Endothelial cell of umbilical vein (primary cell): ENCODE results near the gene ASNSD1. TPM values are rescaled to one million over a fixed set of nuclear protein-coding genes. Genes with fewer than 3 reads are reported as not detected.

Source experiments
- BruUV-seq: library from RNA; stranded (reverse); fragments of 400-500 nt; replicated peaks from 2 replicates; lab custom pipeline; 2021; lab: Mats Ljungman, UMichigan
- CTCF ChIA-PET: fragments of 300-600, 350-600 bp; sonication (Branson Sonifier 250); formaldehyde crosslinking; loops from one replicate; lab custom pipeline; 2021; ENCODE audit warnings: antibody characterized with exemption, inconsistent platforms; lab: Charles Lee
- POLR2A ChIA-PET: fragments of 300-600, 350-600 bp; sonication (Branson Sonifier 250); formaldehyde crosslinking; loops from one replicate; lab custom pipeline; 2021; ENCODE audit warnings: antibody characterized with exemption, inconsistent platforms; lab: Charles Lee
- DNase-seq: peaks from one replicate; pipeline ENCODE4 v3.0.0-alpha.2; 2011; ENCODE audit warnings: low read depth, low spot score
- FAIRE-seq: peaks from 2 replicates; lab custom pipeline; 2011; peaks lifted over from hg19 to GRCh38; lab: Jason Lieb, UNC
- H2AFZ ChIP-seq: 2 replicates; pipeline ENCODE4 v1.6.0; 2012; ENCODE audit warnings: low read depth, low read length, control low read depth, inconsistent platforms
- H3K27ac ChIP-seq: 2 replicates; pipeline ENCODE4 v1.5.1; 2011; ENCODE audit warnings: low read depth, mild to moderate bottlenecking, control low read depth, low read length, moderate library complexity; ENCODE audit not compliant: insufficient read depth
- H3K27me3 ChIP-seq, 2 experiments: 2 replicates each; pipeline versions ENCODE4 v1.6.0 to v1.6.1; 2011; ENCODE audit warnings: low read length in 2 of 2, mixed read lengths in 1 of 2; ENCODE audit not compliant: control insufficient read depth in 2 of 2, insufficient read depth in 2 of 2
- H3K36me3 ChIP-seq, 2 experiments: 2 replicates in 1 of 2; 3 replicates in 1 of 2; pipeline ENCODE4 v1.5.1; 2011; ENCODE audit warnings: low read length in 2 of 2, mild to moderate bottlenecking in 1 of 2, moderate library complexity in 1 of 2; ENCODE audit not compliant: control insufficient read depth in 2 of 2, insufficient read depth in 2 of 2; ENCODE audit errors: extremely low read depth in 1 of 2
- H3K4me1 ChIP-seq: 3 replicates; pipeline ENCODE4 v1.5.1; 2011; ENCODE audit warnings: mild to moderate bottlenecking, low read length; ENCODE audit not compliant: control insufficient read depth, insufficient read depth; ENCODE audit errors: extremely low read depth
- H3K4me2 ChIP-seq: 2 replicates; pipeline ENCODE4 v1.6.1; 2011; ENCODE audit warnings: low read length, control low read depth, mixed read lengths; ENCODE audit not compliant: insufficient read depth
- H3K4me3 ChIP-seq, 3 experiments: fragments of 200-600 bp in 1 of 3; sonication (generic), shearing (Covaris generic) in 1 of 3; replicated peaks in 1 of 3; 2 replicates each; pipeline ENCODE4 v1.5.1; 2011 to 2016; ENCODE audit warnings: control low read depth in 3 of 3, low read length in 3 of 3, mild to moderate bottlenecking in 2 of 3, inconsistent platforms in 1 of 3, low read depth in 1 of 3, moderate library complexity in 1 of 3; ENCODE audit not compliant: insufficient read depth in 1 of 3
- H3K79me2 ChIP-seq: 2 replicates; pipeline ENCODE4 v1.6.0; 2012; ENCODE audit warnings: low read length, inconsistent platforms; ENCODE audit not compliant: control insufficient read depth, insufficient read depth
- H3K9ac ChIP-seq: replicated peaks from 2 replicates; pipeline ENCODE3; 2011; ENCODE audit warnings: low read length, control low read depth; ENCODE audit not compliant: insufficient read depth; ENCODE audit errors: extremely low read depth
- H3K9me1 ChIP-seq: replicated peaks from 3 replicates; pipeline ENCODE4 v1.6.0; 2011; ENCODE audit warnings: mild to moderate bottlenecking, low read length; ENCODE audit not compliant: control insufficient read depth, insufficient read depth; ENCODE audit errors: extremely low read depth
- H3K9me3 ChIP-seq: replicated peaks from 2 replicates; pipeline ENCODE4 v1.5.1; 2012; ENCODE audit warnings: low read length, inconsistent platforms; ENCODE audit not compliant: control insufficient read depth, insufficient read depth
- H4K20me1 ChIP-seq: replicated peaks from 2 replicates; pipeline ENCODE3; 2011; ENCODE audit warnings: mild to moderate bottlenecking, low read length; ENCODE audit not compliant: control insufficient read depth, insufficient read depth; ENCODE audit errors: extremely low read depth
- CTCF ChIP-seq, 2 donors: IDR thresholded peaks; 1 replicate in 1 of 2; 2 replicates in 1 of 2; pipeline ENCODE4 v1.5.1; 2011; ENCODE audit warnings: low read length in 2 of 2, mild to moderate bottlenecking in 2 of 2, moderate library complexity in 2 of 2, control low read depth in 1 of 2, inconsistent platforms in 1 of 2, low read depth in 1 of 2; ENCODE audit not compliant: insufficient read depth in 1 of 2; ENCODE audit errors: extremely low read depth in 1 of 2
- EZH2 ChIP-seq: IDR thresholded peaks from 2 replicates; pipeline ENCODE4 v1.6.1; 2012; ENCODE audit warnings: borderline replicate concordance, low read depth, mild to moderate bottlenecking, moderate library complexity, low read length, inconsistent platforms; ENCODE audit not compliant: severe bottlenecking
- FOS ChIP-seq: IDR thresholded peaks from 2 replicates; pipeline ENCODE4 v1.6.1; 2011; ENCODE audit warnings: mild to moderate bottlenecking, low read length, moderate library complexity, borderline replicate concordance; ENCODE audit not compliant: insufficient read depth
- GATA2 ChIP-seq: IDR thresholded peaks from 2 replicates; pipeline ENCODE4 v1.7.0; 2011; ENCODE audit warnings: low read depth, mild to moderate bottlenecking, moderate library complexity, mixed read lengths, low read length; ENCODE audit not compliant: insufficient read length, insufficient read depth
- JUN ChIP-seq: IDR thresholded peaks from 2 replicates; pipeline ENCODE4 v1.6.1; 2011; ENCODE audit warnings: borderline replicate concordance, low read depth; ENCODE audit not compliant: insufficient read length, insufficient read depth
- MYC ChIP-seq: IDR thresholded peaks from one replicate; pipeline ENCODE4 v1.6.1; 2011; ENCODE audit warnings: mild to moderate bottlenecking, low read depth, low read length
- POLR2A ChIP-seq: IDR thresholded peaks from 2 replicates; pipeline ENCODE4 v1.6.1; 2012; ENCODE audit warnings: low read depth, mild to moderate bottlenecking, control low read depth, low read length
- POLR2AphosphoS5 ChIP-seq: IDR thresholded peaks from 2 replicates; pipeline ENCODE4 v1.6.1; 2012; ENCODE audit warnings: low read depth, mild to moderate bottlenecking, control low read depth, low read length, moderate library complexity; ENCODE audit not compliant: insufficient read depth
- dilution Hi-C: fragments of 300-500 bp; cut with MboI; formaldehyde crosslinking; loops from one replicate; pipeline ENCODE4 v1.15.0; 2019; ENCODE audit warnings: low sequenced_read_pairs; ENCODE audit not compliant: extremely low pct_ligation_motif_present
- intact Hi-C: fragments of 100-400 bp; cut with micrococcal nuclease; formaldehyde crosslinking; loops from one replicate; pipeline ENCODE4 v1.10.0; 2022
- polyA plus RNA-seq, 4 experiments: library from polyadenylated mRNA; depleted of rRNA in 3 of 4; stranded (reverse) in 3 of 4; unstranded in 1 of 4; fragments of >200 nt; gene quantifications; 2 replicates each; pipeline versions ENCODE4 v1.2.1 to v1.2.3, GENCODE V29; 2011 to 2012; ENCODE audit warnings: missing spikeins in 1 of 4
- total RNA-seq: library from RNA; stranded (reverse); gene quantifications from 2 replicates; pipeline ENCODE4 v1.2.3, GENCODE V29; 2021
- TF ChIP-seq, protein P1 (sequence below): IDR thresholded peaks from 2 replicates; pipeline ENCODE4 v1.6.1; 2011; ENCODE audit not compliant: insufficient read depth, insufficient read length

Gene ASNSD1
- total and polyA plus RNA-seq, 2 donors (not counting 3 experiments of a cell fraction or from before 2014, with no cell fraction given), result 15.8 to 39.5 TPM

GRCh38 chr2:189676471-189676870 lies 15.2 kb downstream of the ASNSD1 start:
- no peak for DNase-seq
- no peaks in the 10 kb centered on the region for H4K20me1 ChIP-seq
- H3K27me3 ChIP-seq, result no peaks in the 10 kb centered on the region
- TF ChIP-seq POLR2AphosphoS5, result no peak
- no peak for TF ChIP-seq FOS
- TF ChIP-seq GATA2, result no peak
- no peaks in the 10 kb centered on the region for H3K36me3 ChIP-seq
- ChIA-PET CTCF (interaction anchor here (1.2 to 3.0 kb wide), 3 partner anchors 8 to 85 kb away, joined by 3 to 16 read pairs (median 3); no protein-coding TSS in a partner anchor), POLR2A (no interaction called here)
- no peak overlapping the region for H3K4me2 ChIP-seq
- no peaks in the 10 kb centered on the region for H3K79me2 ChIP-seq
- H3K9me3 ChIP-seq, result no peaks in the 10 kb centered on the region
- FAIRE-seq, result no peak
- H3K9me1 ChIP-seq, result no peaks in the 10 kb centered on the region
- dilution Hi-C loops, result no loop called here
- H2AFZ ChIP-seq, result no peak overlapping the region
- BruUV-seq, result no TSS peak
- H3K27ac ChIP-seq, result no peak overlapping the region
- peaks cover 14% of the 10 kb centered on the region for H3K4me1 ChIP-seq
- no peak overlapping the region for H3K4me3 ChIP-seq
- intact Hi-C loops, result no loop called here
- no peak overlapping the region for H3K9ac ChIP-seq

GRCh38 chr2:189679226-189679625 lies 18.0 kb downstream of the ASNSD1 start:
- FAIRE-seq (no peak), DNase-seq (no peak)
- H3K4me2 ChIP-seq, result no peak overlapping the region
- no peak overlapping the region for H3K9ac ChIP-seq
- H3K9me1 ChIP-seq, result no peaks in the 10 kb centered on the region
- H3K4me3 ChIP-seq, result no peak overlapping the region
- CTCF ChIA-PET, result no interaction called here
- H3K79me2 ChIP-seq, result no peaks in the 10 kb centered on the region
- BruUV-seq, result no TSS peak
- no peak overlapping the region for H2AFZ ChIP-seq
- POLR2A ChIA-PET, result no interaction called here
- no peaks in the 10 kb centered on the region for H3K9me3 ChIP-seq
- H3K4me1 ChIP-seq, result peaks cover 8% of the 10 kb centered on the region
- no peaks in the 10 kb centered on the region for H3K36me3 ChIP-seq
- no peak overlapping the region for H3K27ac ChIP-seq
- dilution Hi-C loops (no loop called here), intact Hi-C loops (no loop called here)
- no peaks in the 10 kb centered on the region for H3K27me3 ChIP-seq
- no peaks in the 10 kb centered on the region for H4K20me1 ChIP-seq
- TF ChIP-seq POLR2AphosphoS5 (no peak), JUN (no peak), MYC (no peak), FOS (no peak), POLR2A (no peak), EZH2 (no peak), CTCF (IDR thresholded peaks at IDR 0.05; ENCODE audit: extremely low read depth in 1 of 2, insufficient read depth in 1 of 2, low read depth in 1 of 2, low read length in 2 of 2) (no peak), GATA2 (no peak)
- TF ChIP-seq, protein P1, sequence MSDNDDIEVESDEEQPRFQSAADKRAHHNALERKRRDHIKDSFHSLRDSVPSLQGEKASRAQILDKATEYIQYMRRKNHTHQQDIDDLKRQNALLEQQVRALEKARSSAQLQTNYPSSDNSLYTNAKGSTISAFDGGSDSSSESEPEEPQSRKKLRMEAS, result no peak
